Measurements from ENCODE around the gene MAPKAPK2. TPM values are rescaled to one million over a fixed set of nuclear protein-coding genes. Genes with fewer than 3 reads are reported as not detected.
A peak's percentile ranks its signal among the peaks of the same experiment; 100 is the strongest.

MAPKAPK2 gene
- total RNA-seq, 1 experiment from 2014 or later: 20.7 TPM

DNA sequence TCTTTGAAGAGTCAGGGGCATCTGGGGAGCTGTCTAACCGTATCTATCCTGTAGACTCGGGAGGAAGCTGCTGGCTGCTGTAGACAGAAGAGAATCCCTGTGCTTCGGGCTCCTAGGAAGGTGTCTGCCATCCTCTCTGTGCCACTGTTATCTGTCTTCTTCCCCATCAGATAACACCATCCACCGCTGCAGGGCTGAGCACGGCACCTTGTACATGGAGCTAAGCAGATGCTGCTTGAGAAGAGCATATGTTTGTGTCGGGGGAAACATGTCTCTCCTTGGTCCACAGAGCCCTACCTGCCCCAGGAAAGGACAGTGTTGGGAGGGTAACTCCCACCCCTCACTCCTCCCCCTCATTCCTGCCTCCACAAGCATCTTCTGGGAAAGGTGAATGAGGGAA is 1.4 kb upstream of the MAPKAPK2 start:
- DNase-seq (ENCODE audit: low read depth): no peak

DNA sequence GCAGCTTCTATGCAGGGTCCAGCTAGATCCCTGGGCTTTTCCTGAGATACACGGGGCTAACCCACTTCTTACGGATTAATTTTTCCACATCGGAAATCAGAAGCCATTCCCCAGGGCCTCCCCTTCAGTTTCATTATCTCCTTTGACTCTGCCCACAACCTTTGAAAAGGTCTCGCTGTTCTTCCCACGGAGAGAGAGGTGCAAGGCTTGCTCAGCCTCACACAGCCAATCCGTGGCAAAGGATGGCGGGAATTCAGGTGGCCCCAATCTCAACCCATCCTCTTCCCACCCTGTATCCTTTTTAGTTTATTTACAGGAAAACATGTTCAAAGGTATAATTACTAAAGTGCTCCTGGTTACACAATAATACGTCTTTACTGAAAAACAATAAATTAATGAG is 702 bp upstream of the MAPKAPK2 start:
- DNase-seq (ENCODE audit: low read depth): no peak

DNA sequence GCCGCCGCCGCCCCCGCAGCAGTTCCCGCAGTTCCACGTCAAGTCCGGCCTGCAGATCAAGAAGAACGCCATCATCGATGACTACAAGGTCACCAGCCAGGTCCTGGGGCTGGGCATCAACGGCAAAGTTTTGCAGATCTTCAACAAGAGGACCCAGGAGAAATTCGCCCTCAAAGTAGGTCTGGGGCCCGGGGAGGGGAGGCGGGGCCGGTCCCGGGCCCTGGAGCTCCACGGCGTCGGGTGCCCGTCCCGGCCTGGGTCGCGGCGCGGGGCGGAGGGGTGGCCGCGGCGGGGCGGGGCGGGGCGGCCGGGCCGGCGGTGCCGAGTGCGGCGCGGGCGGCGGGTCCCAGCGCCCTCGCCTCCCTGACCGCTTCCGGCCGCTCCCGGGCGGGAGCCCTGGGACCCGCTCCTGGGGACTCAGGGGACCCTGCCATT is 646 bp downstream of the MAPKAPK2 start:
- no peak for DNase-seq (ENCODE audit: low read depth)

DNA sequence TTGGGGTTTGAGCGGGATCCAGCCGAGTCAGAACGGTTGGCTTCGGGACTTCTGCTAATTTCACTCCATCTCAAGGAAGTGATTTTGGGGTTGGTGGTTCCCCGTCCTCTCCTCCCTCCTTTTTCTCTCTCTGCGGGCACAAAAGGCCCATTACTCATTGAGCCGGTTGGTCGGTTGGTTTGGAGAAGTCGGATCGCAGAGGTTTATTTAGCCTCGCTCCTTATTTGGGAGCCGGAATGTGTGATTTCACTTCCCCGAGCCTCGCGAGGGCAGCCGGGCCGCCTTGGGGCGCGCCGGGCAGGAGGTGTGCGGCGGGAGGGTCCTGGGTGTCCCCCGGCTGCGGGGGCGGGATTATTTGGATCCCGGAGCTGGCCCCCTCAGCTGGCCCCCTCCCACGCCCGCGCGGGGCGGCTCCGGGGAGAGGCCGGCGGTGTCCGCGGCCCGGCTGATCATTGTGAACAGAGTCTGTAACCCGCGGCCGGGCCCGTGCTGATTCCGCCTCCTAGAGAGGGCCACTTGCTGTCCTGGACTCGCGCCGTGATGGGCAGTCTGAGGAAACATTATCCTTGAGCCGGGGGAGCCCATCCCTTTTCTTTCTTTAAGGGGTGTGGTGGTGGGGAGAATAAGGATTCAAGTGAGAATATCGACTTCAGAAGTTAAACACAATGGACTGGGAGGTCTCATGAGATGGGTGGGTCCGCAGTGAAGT is 1.2 kb downstream of the MAPKAPK2 start:
- DNase-seq (ENCODE audit: low read depth): peak; percentile 80

DNA sequence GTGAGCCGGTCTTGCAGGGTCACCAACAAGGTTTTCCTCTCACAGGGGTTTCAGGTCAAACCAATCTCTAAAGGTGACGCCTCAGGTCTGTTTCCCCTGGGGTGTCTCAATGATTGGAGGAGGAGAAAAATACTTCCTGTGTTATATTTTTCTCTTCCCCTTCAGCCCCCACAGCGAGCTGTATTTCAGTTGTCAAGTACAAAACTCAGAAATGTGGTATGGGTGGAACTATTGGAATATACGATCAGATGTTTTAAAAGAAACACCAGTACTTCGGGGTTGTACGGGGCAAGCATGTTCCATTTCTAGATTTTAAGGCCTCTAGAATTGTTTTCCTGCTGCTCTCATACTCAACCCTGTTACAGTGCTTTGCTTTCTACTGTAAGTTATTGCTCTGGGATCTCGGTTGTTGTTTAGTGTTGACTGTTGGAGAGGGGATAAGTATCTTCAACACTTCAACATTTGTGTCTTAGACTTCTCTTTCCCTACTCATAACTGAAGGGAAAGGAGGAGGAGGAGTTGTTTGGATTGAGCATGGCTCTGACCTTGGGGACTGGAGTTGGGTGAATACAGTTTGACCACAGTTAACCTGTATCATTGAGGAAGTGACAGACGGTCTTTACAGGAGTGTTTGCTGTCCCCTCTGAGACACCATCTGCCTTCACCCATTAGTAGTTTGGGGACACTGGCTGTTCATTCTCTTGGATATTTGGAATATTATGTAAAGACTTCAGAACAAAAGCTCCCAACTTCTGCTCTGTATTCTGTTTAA is 2.0 kb downstream of the MAPKAPK2 start:
- no peak for DNase-seq (ENCODE audit: low read depth)

DNA sequence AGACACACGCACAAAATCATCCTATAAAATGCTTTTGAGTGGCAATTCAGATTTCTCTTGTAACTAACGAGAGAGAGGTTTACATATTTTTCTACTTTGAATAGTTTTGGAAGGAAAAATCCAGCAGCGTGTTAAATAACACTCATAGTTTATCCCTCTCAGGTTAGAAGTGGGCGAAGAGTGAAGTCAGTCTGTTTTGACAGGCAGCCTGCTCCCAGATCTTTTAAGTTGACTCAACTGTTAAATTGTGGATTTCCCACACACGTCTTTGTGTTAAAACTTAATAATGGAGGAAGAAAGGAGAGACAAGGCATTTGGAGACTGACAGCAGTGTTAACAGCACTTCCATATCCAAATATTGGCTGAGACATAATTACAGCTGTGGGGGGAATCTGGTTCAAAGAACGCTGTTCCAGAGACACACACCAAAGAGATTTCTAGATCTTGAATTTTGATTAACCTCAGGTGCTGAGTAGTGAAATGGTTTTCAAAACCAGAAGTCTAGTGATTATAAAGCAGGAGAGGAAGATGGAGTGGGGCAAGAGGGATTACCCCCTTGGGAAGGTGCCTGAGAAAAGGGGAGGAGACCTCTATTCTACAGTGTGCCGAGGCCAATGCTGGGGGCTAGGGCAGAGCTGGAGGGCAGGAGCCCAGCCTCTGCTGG is 2.7 kb downstream of the MAPKAPK2 start:
- DNase-seq (ENCODE audit: low read depth): no peak

DNA sequence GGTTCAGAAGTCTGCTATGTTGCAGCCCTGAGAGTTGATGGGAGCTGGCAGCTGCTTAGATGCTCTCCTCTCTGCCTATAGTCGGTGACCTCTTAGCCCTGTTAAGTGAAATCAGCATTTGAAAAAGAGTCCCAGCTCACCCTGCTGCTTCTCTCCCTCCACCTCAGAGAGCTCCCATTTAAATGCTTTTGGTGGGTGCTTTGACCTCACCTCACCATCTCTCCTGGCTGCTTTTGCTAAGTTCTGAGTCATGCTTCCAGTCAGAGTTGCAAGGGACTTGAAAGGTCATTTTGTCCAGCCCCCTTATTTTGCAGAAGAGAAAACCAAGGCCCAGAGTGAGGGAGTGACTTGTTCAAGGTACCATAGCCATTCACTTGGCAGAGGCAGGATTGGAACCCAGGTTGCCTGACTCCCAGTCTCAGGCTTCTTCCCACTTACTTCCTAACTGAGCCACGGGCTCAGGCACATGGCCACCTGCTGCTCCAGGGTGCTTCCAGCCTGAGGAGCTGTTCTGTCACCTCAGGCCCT is 3.3 kb downstream of the MAPKAPK2 start:
- DNase-seq (ENCODE audit: low read depth): peak; percentile 36

DNA sequence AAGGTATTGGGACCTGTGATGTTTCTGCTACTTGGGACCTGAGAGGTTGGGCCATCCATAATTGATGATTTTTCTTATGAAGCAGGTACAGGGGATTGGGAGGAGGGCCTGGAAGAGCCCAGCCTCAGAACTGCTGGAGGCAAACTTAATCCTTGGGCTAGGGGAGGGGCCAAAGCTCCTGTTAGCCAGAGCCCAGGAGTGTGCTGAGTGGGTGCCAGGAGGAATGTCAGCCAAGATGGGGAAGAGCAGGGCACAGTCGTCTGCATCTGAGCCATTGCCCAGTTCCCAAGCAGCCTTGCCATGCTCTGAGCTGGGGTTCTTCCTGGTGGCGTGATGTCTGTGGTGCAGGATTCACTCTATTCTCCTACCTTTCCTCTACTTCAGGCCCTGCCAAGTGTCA is 5.8 kb downstream of the MAPKAPK2 start:
- no peak for DNase-seq (ENCODE audit: low read depth)

DNA sequence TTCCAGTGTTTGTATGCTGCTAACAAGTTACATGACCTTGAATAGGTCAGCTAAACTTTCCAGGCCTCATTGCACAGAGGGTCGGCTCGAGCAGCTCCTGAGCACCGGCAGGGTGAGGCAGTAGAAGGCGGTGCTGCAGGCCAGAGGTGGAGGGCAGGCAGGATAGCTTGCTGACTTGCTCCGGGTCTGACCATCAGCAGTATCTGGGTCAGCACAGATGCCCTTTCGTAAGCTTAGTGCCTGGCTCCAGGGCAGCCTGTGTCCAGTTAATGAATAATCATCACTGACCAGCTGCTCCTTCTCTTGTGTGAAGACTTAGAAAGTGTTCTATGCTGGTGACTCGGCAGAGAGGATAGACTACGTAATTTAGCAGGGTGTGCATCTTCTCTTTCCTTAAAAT is 6.9 kb downstream of the MAPKAPK2 start:
- DNase-seq (ENCODE audit: low read depth): no peak

DNA sequence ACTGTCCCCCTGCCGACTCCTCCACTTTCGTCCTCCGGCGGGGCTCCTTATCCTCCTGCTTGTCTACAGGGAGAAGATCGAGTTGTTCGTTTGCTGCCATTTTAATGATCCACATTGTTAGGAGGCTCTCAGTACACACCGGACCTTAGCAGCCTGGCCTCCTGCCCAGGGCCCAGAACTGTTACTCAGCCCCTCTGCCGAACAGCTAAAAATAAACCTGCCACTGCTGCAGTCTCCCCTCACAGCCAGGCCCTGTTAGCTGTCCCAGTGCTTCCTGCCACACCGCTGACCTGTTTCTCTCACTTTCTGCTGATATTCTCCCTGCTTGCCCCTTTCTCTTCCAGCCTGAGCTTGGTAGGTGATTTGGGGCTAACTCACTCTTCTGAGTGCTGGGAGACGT is 8.3 kb downstream of the MAPKAPK2 start:
- peak; percentile 83 for DNase-seq (ENCODE audit: low read depth)

DNA sequence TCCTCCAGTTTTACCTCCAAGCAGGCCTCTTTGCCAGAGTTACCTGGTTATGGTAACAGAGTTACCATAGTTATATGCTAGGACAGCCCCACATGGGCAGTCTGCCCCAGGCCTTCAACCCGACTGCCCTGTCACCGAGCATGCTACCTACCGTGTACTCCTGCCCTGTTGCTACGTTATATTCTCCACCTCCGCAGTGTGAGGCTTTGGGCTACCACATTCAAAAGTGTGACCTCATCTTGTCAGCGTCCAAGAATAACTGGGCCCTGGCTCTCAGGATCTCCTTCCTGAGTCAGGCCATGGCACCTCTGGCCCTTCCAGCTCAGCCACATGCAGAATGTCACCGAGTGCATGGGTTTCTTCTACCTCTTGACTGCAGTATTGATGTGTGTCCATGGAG is 8.9 kb downstream of the MAPKAPK2 start:
- peak; percentile 48 for DNase-seq (ENCODE audit: low read depth)

DNA sequence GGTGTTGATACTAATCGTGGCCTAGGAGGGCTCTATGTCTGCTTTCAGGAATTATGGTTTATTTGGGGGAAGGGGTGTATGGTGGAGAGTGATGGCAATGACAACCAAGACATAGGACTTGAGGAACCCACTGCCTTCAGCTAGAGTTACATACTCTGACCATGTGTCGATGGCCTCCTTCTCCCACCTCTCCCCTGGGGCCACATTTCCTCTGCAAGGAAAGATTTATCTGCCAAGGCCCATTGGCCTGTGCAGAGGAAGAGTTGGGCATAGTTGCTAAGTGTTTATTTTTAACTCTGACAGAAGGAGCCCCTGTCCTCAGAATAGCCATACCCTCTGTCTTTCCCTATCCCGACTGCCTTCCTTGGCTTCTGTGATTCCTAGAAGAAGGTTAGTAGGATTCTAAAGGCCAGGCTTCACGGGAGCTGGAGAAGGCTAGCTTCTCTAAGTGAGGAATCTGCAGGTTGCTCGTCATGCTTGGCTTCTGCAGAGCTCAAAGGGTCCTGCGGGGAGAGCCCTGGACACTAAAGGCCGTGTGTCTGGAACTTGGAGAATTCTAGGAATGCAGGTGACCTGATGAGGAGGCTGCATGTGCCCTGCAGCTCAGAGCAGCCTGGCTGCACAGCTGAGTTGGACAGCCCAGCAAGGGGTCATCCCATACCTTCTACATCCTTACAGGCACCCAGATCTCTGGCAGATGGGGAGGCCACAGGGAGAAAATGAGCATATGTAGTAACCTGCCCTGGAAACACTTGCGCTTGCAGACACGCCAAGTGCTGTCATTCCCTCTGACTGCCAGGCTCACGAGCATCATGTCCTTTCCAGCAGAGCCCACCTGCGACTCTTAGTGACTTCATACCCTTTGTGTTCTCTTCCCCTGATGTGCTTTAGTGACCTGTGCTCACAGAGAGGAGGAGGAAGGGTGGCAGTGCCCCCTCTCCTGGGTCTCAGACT is 9.7 kb downstream of the MAPKAPK2 start:
- no peak for DNase-seq (ENCODE audit: low read depth)

DNA sequence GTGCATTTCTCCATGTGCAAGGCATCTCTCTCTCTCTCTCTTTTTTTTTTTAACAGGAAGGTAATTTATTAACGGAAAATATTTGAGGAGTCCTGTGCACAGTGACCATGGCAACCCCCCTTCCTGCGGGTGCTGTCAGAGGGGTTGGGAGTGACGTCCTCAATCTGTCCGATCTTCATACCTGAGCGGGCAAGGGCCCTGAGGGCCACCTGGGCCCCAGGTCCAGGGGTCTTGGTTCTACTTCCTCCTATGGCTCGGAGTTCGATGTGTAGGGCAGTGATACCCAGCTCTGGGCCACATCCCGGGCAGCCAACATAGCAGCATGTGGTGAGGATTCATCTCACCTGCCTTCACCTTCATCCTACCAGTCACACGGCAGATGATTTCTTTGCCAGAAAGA is 11.0 kb downstream of the MAPKAPK2 start:
- no peak for DNase-seq (ENCODE audit: low read depth)

DNA sequence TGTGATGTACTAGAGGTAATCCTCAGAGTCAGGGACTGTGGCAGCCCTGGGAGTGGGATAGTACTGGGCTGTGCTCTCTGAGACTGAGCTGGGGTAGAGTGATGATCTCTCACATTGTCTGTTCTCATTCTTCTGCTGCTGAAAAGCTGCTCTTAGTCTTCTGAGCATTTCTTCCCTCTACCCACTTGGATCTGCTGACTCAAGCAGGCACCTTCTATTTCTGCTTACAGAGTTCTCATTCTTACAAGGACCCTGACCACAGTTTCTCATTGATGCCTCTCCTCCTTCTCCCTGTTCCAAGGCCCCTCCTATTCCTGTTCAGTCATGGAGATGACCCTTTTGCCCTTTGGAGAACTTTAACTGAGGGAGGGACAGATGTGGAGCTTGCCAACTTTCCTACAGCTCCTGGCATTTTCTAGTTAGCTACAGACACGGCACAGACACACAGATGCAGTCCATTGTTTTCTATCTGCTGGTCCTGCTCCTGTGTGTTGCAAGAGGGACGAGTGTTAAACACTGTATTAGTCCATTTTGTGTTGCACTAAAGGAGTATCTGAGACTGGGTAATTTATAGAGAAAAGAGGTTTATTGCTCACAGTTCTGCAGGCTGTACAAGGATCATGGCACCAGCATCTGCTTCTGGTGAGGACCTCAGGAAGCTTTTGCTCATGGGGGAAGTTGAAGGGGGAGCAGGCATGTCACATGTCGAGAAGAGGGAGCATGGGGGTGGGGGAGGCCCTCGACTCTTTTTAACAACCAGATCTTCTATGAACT is 12.3 kb downstream of the MAPKAPK2 start:
- no peak for DNase-seq (ENCODE audit: low read depth)

DNA sequence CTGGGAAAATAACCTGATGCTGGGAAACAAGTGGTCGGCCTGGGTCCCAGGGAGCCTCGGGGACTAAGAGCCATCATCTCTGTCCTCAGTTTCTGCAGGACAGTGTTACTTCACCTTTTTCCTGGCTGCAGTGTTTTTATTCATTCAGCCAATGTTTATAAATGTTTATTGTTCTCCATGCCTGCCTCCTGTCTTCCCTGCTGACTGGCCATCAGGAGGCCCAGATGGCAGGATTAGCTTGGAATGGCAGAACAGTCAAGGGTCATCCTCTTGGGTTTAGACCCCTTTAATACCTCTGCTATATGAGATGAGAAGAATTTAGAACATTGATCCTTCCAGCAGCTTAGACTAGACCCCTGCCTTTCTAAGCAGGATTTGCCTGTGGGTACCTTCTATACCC is 13.3 kb downstream of the MAPKAPK2 start:
- DNase-seq (ENCODE audit: low read depth): no peak

DNA sequence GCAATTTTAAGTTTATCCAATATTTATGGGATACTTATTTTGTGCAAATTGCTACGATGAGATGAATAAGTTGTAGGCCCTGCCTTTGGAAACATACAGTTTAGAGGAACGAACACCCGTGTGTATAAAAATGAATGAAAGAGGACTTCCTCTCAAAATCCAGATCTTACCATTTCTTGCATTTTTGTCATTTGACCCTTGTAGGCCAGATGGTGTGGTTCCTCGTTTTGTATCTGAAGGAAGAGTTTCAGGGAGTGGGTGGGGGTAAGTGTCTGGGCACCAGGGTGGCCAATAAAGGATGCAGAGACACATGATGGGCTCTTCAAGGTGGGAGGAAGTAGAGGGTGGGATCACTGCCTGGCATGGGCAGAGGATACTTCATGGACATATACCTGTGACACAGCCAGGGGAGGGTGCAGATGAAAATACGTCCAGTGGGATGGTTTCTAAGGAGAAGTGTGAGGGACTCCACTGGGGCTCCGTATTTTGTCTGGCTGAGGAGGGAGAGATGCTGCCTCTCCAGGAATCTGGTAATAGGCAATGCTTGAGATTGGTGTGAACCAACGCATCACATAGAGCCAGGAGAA is 14.4 kb downstream of the MAPKAPK2 start:
- no peak for DNase-seq (ENCODE audit: low read depth)

DNA sequence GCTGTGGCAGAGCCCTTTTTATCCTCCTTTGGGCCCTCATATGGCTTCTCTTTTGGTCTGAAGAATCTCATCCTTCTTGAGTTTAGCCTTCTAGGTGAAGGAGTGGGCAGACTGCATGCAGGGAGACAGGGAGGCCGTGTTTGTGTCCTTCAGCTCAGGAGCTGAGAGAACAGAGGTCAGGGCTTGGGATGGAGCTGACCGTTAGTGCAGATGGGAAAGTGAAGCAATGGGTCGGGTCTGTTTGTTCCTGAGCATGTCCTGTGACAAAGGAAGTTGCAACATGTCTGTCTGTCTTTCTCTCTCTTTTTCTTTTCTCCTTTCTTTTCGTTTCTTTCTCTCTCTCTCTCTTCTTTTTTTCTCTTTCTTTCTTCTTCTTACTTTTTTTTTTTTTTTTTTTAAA is 14.9 kb downstream of the MAPKAPK2 start:
- DNase-seq (ENCODE audit: low read depth): no peak

DNA sequence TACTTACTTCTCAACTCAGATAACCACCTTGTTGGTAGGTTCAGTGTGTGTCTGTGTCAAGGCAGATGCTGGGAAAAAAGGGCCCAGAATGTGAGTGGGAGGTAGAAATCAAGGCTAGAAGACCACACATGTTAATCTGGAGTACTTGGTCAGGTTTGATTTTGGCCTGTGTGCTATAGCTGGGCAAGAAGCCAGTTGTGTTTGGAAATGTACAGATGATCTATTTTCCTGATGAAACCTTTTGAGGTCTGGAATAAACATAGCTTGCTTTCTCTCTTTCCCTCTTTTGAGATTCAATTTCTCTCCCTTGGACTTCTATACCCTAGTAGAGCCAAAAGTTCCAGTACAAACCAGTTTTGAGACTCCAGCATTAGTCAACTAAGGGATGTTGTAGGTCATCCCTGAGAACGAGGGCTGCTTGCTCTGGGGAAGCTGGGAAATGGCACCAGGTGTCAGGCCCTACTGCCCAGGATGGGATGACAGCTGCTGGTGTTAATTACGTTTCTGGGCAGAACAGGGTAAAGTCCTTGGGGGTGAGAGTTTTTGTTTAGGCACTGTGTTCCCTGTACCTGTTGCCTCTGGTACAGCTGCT is 15.8 kb downstream of the MAPKAPK2 start:
- DNase-seq (ENCODE audit: low read depth): no peak

DNA sequence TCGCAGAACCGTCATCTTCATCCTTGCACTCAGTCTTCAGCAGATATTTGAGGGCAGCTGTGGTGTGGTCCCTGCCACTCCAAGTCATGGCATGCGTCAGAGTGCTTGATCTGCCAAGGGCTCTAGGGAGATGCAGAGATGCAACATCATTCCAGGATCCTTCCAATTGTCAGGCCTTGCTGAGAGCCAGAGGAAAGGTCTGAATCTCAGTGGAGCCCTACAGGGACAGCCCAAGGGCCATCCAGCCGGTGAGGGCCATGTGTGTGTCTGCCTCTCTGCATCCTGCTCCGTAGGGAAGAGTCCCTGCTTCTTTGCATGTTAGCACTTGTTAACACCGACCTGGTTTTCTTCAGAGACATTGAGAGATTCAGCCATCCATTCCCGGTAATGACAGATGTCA is 17.6 kb downstream of the MAPKAPK2 start:
- DNase-seq (ENCODE audit: low read depth): no peak

DNA sequence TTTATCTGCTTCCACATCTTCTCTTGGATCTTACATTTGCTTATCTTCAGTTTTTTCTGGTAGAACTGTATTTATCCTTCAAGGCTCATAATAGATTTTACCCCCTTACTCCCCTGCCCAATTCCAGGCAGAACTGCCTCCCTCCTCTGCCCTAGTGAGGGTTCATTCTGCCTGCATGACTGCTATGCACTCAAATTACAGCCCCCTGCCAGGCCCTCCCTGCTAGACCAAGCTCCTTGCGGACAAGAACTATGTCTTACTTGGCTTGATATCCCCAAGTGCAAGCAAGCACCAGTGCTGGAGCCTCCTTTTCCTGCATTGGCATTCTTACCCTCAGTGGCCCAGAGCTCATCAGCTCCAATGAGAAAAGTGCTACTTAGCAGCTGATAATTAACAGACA is 18.1 kb downstream of the MAPKAPK2 start:
- DNase-seq (ENCODE audit: low read depth): no peak
